H1 (cell line): ENCODE data around the gene TNFRSF13B. TPM values are rescaled to one million over a fixed set of nuclear protein-coding genes. Genes with fewer than 3 reads are reported as not detected.

Source experiments
- E2F6 ChIP-seq: IDR thresholded peaks from 2 replicates; pipeline ENCODE4 v1.6.1; 2012; ENCODE audit warnings: inconsistent platforms
- EP300 ChIP-seq, 2 experiments: IDR thresholded peaks; 1 replicate in 1 of 2; 2 replicates in 1 of 2; pipeline ENCODE4 v1.6.1; 2011 to 2012; ENCODE audit warnings: low read depth in 2 of 2, low read length in 2 of 2, mild to moderate bottlenecking in 2 of 2, borderline replicate concordance in 1 of 2, inconsistent platforms in 1 of 2, moderate library complexity in 1 of 2
- SIX5 ChIP-seq: IDR thresholded peaks from 2 replicates; pipeline ENCODE4 v1.6.1; 2011; ENCODE audit warnings: mild to moderate bottlenecking, low read depth, low read length
- SP1 ChIP-seq: IDR thresholded peaks from 2 replicates; pipeline ENCODE4 v1.6.1; 2011; ENCODE audit warnings: low read depth, low read length
- polyA plus RNA-seq, 7 experiments: library from polyadenylated mRNA; depleted of rRNA in 3 of 7; stranded (reverse) in 5 of 7; unstranded in 2 of 7; fragments of >200 nt in 5 of 7; fragments of 200-250 nt in 2 of 7; gene quantifications; 1 replicate in 5 of 7; 2 replicates in 1 of 7; 4 replicates in 1 of 7; pipeline versions ENCODE4 v1.2.1 to v1.2.3, GENCODE V29; 2011 to 2013; ENCODE audit warnings: missing spikeins in 2 of 7, mixed read lengths in 2 of 7
- total RNA-seq: library from RNA; stranded (reverse); fragmentation: NEBNext Ultra II Directional; extraction: Animal tissue kit (Norgen Biotek cat#: 25700); gene quantifications from 2 replicates; pipeline ENCODE4 v1.2.1, GENCODE V29; 2021

TNFRSF13B gene
- total and polyA plus RNA-seq, 2 of the 8 experiments (the other 6 are each of a cell fraction or from before 2014, with no cell fraction given), result not detected

GRCh38 chr17:17001076-17001777, 29.3 kb upstream of the TNFRSF13B start (continued):
- no peak for TF ChIP-seq E2F6
- no peak for TF ChIP-seq SP1
- no peak for TF ChIP-seq EP300 (IDR thresholded peaks at IDR 0.05; ENCODE audit: borderline replicate concordance in 1 of 2, low read depth in 2 of 2, low read length in 2 of 2)
- TF ChIP-seq SIX5, result no peak
